NCI-H345 (cell line): ENCODE data around the gene UBE2I.
"Not testable (repeated sequence)": the region's sequence is repeated elsewhere in the genome, so short reads cannot be mapped to it uniquely, and the experiment has no call there.

Source experiments
- DNase-seq: peaks from one replicate; lab custom pipeline; 2025; lab: John Stamatoyannopoulos, UW

UBE2I gene

DNA sequence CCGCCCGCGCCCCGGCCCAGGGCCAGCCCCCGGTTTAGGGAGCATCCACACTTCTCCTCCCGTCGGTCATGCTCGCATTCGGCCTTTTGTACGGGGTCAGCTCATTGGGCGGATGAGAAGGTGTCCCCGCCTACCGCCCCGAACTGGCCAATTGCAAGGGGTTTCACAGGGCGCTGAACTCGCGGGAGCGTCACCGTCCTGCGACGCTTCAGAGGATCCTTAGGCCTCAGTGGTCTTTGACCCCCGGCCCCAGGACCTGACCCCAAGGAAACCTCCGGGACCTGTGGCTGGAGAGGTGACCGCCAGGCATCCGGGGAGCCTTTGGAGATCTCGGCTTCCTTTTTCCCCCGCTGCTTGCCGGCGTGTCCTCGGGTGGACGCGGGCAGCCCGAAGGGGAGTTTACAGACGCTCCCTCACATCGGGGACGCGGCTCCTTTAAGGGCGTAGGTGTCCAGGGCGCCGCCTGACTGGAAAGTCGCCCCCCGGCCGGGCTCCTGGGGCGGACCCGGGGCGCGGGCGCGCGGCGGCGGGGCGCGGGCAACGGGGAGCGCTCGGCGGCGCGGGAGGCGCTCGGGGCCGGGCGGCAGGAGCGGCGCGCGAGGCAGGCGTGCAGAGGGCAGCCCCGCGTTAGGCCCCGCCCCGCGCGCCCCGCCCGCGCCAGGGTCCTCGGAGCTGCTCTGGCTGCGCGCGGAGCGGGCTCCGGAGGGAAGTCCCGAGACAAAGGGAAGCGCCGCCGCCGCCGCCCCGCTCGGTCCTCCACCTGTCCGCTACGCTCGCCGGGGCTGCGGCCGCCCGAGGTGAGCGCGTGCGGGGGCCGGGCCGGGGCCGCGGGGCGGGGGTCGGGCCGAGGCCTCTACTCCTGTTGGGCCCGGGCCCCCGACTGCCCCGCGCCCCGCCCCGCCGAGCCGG is at the start of gene UBE2I:
UBE2I (plus strand) TSS at position 660 of the 909 bp plus-strand sequence. CDS start 4,395 bp downstream, outside the sequence.
- peak; percentile 99 for DNase-seq

DNA sequence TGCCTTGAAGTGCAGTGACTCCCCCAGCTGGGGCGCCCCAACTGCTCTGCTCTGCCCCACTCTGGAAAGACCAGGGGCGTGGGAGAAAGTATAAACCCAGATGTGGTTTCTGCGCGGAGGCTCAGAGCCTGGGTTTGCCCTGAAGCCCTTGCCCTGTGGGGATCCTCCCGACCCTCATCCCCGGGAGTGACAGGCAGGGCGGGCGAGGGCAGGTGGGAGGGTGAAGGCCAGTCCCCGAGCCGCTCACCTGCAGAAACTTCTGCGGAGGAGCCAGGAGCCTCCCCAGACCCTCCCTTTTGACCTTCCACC is 49.7 kb upstream of the UBE2I start:
- DNase-seq = no peak

DNA sequence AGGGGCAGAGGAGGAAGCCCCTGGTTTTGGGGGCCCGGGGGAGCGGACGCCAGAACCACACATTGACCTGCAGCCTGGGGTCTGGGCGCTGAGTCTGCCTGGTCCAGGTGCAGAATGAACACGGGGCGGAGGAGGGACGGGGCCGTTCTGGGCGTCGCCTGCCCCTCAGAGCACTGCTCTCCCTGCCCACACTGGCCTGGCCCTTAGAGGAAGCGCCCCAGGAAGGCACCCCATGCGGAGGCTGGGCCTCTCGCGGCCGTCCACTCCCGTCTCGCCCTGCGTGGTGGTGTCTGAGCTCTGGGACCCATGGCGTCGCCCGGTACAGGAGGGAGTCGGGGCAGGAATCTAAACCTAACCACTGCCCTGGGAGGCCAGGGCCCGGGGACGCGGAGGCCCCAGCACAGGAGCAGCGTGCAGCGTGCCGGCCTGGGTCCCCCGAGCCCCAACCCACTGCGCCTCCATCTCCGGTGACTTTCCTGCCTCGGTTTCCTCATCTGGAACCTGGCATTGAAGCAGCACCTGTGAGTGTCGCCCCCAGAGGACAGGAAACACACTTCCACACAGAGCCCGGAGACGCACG is 49.2 kb upstream of the UBE2I start:
- DNase-seq = no peak

DNA sequence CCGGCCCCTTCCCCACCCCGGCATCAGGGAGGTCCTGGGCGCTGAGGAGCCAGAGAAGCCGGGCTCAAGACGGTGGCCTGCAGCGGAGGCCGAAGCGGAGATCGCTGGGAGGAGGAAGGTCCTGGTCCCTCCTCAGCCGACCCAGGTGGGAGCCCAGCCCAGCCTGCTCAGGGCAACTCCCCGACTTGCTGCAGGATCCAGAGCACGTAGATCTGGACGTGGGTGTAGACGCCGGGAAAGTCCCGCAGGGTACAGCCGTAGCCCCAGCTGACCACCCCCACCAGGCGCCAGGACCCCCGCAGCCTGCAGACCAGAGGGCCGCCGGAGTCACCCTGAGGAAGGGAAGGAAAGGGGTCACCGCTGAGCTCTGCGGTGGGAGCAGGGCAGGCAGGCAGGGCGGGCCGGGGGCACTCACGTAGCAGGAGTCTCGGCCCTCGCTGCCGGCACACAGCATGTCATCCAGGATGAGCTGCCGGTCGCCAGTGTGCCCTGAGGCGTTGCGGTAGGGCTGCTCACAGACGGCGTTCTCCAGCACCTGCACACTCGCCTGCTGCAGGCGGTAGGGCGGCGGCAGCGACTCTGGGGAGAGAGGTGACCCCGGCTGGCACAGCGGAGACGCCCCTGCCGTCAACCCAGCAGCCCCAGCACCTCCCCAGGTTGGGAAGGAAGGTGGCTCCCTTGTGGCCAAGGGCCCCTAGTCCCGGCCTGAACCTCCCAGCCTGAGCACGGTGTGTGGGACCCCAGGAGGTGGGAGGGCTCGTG is 48.1 kb upstream of the UBE2I start:
- DNase-seq = peak; percentile 81

- DNase-seq = no peak
These were observed 47.1 kb upstream of the UBE2I start for GRCh38 chr16:1262210-1262845.

- DNase-seq = no peak
These were observed 46.6 kb upstream of the UBE2I start for GRCh38 chr16:1262846-1263221.

DNA sequence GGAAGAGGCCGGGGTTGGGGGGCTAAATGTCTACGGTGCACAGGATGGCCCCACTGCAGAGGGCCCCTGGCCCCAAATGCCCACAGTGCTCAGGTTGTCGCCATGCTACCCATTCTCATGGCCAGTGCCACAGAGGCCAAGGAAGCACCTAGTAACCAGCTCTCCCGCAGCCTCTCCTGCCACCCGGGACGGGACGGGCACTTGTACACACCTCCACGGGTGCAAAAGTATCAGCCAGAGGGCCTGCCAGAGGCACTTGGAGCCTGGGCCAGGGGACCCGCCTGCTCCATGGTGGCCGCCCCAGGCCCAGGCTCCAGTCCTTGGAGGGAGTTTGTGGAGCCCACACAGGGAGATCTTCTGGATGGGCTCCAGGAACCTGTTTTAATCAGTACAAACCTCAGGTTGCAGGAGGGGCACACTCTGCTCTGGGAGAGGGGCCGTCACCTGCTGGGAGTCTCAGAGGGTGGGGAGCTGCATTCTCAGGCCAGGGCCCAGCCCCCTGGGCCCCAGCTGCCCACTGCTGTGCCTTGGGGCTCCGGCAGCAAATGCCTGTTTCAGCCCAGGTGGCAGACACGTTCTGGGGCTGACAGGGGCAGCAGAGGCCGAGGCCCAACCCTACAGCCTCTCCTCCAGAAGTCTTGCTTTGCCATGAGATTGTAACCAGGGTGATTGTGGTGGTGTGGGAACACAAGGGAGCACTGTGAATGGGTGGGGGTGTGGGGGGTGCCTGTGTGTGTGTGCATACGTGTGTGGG is 45.7 kb upstream of the UBE2I start:
- no peak for DNase-seq

- no peak for DNase-seq
These were observed 44.9 kb upstream of the UBE2I start for GRCh38 chr16:1264345-1265089.

- no peak for DNase-seq
These were observed 44.3 kb upstream of the UBE2I start for GRCh38 chr16:1265090-1265630.

DNA sequence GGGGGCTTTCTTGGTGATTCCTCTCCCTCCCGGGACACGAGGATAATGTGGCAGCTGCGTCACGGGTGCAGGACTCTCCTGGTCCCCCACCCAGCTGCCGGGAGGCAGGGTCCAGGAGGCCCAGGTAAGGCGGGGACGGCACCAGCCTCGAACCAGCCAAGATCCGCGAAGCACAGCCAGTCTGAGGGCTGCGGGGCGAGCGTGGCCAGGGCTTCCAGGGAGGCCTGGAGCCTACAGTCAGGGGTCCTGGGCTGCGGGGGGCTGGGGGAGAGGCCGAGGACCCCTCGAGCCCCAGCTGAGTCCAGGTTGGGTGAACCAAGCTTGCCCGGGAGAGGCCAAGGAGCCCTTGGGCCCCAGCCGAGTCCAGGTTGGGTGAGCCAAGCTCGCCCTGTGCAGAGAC is 43.6 kb upstream of the UBE2I start:
- no peak for DNase-seq

DNA sequence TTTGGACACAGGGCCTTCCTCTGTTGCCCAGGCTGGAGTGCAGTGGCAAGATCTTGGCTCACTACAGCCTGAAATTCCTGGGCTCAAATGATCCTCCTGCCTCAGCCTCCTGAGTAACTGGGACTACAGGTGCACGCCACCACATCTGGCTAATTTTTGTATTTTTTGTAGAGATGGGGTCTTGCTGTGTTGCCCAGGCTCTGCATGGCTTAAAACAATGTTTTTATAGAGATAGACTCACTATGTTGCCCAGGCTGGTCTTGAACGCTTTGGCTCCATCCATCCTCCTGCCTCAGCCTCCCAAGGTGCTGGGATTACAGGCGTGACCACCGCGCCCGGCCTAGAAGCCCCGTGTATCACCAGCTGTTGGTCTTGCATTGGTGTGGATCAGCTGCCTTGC is 40.0 kb upstream of the UBE2I start:
- not testable (repeated sequence) for DNase-seq

DNA sequence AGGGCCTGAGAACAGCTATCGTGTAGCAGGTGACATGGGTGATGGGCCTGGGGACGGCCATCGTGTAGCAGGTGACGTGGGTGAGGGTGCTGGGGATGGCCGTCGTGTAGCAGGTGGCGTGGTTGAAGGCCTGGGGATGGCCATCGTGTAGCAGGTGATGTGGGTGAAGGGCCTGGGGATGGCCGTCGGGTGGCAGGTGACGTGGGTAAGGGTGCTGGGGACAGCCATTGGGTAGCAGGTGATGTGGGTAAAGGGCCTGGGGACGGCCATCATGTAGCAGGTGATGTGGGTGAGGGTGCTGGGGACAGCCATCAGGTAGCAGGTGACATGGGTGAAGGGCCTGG is 38.1 kb upstream of the UBE2I start:
- DNase-seq = no peak

GRCh38 chr16:1271724-1272413 is 37.6 kb upstream of the UBE2I start:
- peak; percentile 94 for DNase-seq

DNA sequence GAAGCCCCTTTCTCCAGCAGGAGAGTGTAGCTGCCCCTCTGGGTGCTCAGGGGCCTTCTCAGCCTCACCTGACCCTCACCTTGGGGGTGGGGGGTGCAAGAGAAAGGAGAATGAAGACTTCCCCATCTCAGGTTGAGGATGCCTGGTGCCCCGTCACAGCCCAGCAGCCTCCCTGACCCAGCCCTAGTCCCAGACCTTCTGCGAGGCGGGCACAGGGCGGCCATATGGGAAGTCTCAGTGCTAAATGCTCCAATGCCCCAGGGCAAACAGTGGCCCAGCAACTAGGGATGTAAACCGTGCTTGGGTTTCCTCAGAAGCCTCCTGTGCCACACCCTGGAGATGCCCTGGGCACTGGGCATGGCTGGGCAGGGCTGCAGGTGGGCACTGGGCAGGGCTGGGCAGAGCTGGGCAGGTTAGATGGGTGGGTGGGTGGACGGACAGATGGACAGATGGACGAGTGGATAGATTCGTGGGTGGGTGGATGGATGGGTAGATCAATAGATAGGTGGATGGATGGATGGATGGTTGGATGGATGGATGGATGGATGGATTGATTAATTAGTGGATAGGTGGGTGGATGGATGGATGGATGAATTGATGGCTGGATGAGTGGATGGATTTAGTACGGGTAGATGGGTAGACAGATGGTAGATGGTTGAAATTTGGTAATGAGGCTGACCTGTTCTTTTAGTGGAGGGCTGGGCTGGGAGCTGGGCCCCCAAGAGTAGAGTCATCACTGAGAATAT is 36.8 kb upstream of the UBE2I start:
- DNase-seq = peak; percentile 37

DNA sequence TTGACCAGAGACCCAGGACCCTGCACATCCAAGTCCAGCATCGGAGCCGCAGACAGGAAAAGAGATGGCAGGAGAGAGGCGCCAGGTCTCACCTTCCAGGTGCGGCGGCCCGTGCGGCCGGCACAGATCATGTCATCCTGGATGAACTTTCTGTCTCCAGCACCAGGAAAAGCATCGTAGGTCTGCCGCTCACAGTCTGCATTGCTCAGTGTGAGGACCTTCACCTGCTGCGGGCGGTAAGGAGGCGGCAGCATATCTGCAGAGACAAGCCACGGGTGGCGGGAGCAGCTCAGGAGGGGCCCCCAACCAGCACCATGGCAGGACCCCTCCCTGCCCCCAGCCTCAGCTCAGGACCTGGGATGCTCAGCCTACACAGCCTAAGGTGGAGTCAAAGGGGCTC is 35.6 kb upstream of the UBE2I start:
- no peak for DNase-seq

DNA sequence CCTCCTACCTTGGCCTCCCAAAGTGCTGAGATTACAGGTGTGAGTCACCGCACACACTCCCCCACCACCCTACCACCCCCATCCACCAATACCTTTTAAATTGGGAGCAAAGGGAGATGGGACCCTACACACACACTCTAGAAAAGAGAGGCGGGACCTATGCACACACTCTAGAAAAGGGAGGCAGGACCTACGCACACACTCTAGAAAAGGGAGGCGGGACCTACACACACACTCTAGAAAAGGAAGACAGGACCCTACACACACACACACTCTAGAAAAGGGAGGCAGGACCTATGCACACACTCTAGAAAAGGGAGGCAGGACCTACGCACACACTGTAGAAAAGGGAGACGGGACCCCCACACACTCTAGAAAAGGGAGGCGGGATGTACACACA is 34.7 kb upstream of the UBE2I start:
- no peak for DNase-seq

- DNase-seq = no peak
These were observed 33.5 kb upstream of the UBE2I start for GRCh38 chr16:1275791-1276579.

GRCh38 chr16:1276580-1276878 is 32.9 kb upstream of the UBE2I start:
- DNase-seq = no peak

DNA sequence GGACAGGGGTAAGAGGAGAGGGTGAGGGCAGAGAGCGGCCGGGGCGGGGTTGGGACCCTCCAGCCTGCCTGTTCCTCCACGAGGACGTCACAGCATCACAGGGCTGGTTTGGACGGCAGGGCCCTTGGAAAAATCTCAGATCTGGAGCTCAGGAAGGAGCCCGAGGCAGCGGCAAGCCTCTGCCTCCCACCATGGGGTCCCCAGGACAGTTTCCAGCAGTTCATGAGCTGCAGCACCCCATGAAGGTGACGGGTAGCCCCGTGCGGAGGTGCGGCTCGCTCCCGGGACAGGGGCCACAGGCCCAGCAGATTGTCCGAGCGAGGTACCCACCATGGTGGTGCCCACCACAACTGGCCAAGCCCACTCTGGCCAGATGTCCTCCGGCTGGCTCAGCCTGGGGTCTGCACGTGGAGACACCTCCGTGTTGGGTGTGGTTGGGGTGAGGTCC is 32.3 kb upstream of the UBE2I start:
- no peak for DNase-seq
